CD4-positive, CD25-positive, alpha-beta regulatory T cell (primary cell): ENCODE data around the gene PMEL. TPM values are rescaled to one million over a fixed set of nuclear protein-coding genes. Genes with fewer than 3 reads are reported as not detected.
A peak's percentile ranks its signal among the peaks of the same experiment; 100 is the strongest.
"Not testable (repeated sequence)": the region's sequence is repeated elsewhere in the genome, so short reads cannot be mapped to it uniquely, and the experiment has no call there.

Experiments used
- ATAC-seq, 2 donors: fragments of 150-1000 bp; cut with Tn5 transposase; one replicate each; pipeline ENCODE4 v1.10.0; 2021; ENCODE audit warnings: low read depth in 2 of 2, moderate number of reproducible peaks in 2 of 2, moderate library complexity in 1 of 2
- DNase-seq, 3 donors: peaks; one replicate each; pipeline versions ENCODE4 v3.0.0 to v3.0.0-alpha.2; 2012 to 2022; ENCODE audit warnings: mixed read lengths in 1 of 3
- H3K27ac ChIP-seq: one replicate; pipeline ENCODE4 v1.7.0; 2013; ENCODE audit warnings: mild to moderate bottlenecking, low read length; ENCODE audit not compliant: insufficient read depth, poor library complexity, severe bottlenecking
- H3K27me3 ChIP-seq: one replicate; pipeline ENCODE4 v1.7.0; 2013; ENCODE audit warnings: low read length; ENCODE audit not compliant: control insufficient read depth, insufficient read depth
- H3K36me3 ChIP-seq: one replicate; pipeline ENCODE4 v1.7.0; 2013; ENCODE audit warnings: mild to moderate bottlenecking, low read length, moderate library complexity; ENCODE audit not compliant: control insufficient read depth, insufficient read depth
- H3K4me1 ChIP-seq: 2 replicates; pipeline ENCODE4 v1.7.0; 2013; ENCODE audit warnings: mild to moderate bottlenecking, low read length; ENCODE audit not compliant: insufficient read depth, control insufficient read depth, poor library complexity, severe bottlenecking
- H3K4me3 ChIP-seq: one replicate; pipeline ENCODE4 v1.7.0; 2013; ENCODE audit warnings: low read depth, mild to moderate bottlenecking, low read length, moderate library complexity
- H3K9me3 ChIP-seq, 2 experiments: 1 replicate in 1 of 2; 2 replicates in 1 of 2; pipeline ENCODE4 v1.7.0; 2013; ENCODE audit warnings: low read length in 2 of 2, mild to moderate bottlenecking in 1 of 2, moderate library complexity in 1 of 2; ENCODE audit not compliant: control insufficient read depth in 2 of 2
- H3K27ac Mint-ChIP-seq, 3 donors: one replicate each; pipeline ENCODE4 v1.8.0; 2020 to 2022; ENCODE audit warnings: mild to moderate bottlenecking in 3 of 3, mixed read lengths in 3 of 3, moderate library complexity in 2 of 3
- H3K27me3 Mint-ChIP-seq: one replicate; pipeline ENCODE4 v1.8.0; 2022; ENCODE audit warnings: mild to moderate bottlenecking, mixed read lengths
- H3K36me3 Mint-ChIP-seq: one replicate; pipeline ENCODE4 v1.8.0; 2020; ENCODE audit warnings: mixed read lengths
- H3K4me1 Mint-ChIP-seq, 4 donors: one replicate each; pipeline ENCODE4 v1.8.0; 2020 to 2022; ENCODE audit warnings: mixed read lengths in 4 of 4, mild to moderate bottlenecking in 1 of 4
- H3K4me3 Mint-ChIP-seq, 4 donors: one replicate each; pipeline ENCODE4 v1.8.0; 2020 to 2022; ENCODE audit warnings: mild to moderate bottlenecking in 4 of 4, mixed read lengths in 4 of 4, moderate library complexity in 3 of 4
- H3K9me3 Mint-ChIP-seq, 7 donors: one replicate each; pipeline ENCODE4 v1.8.0; 2020 to 2022; ENCODE audit warnings: mixed read lengths in 7 of 7, mild to moderate bottlenecking in 3 of 7, moderate library complexity in 2 of 7
- polyA plus RNA-seq, 4 donors: library from polyadenylated mRNA; unstranded; fragments of 300-500 nt; fragmentation: Illumina TruSeq; gene quantifications; one replicate each; pipeline ENCODE4 v1.2.3, GENCODE V29; 2021
- total RNA-seq: library from RNA; stranded (reverse); gene quantifications from one replicate; pipeline ENCODE4 v1.2.3, GENCODE V29; 2022

The PMEL gene
- total and polyA plus RNA-seq, 5 donors from 2014 or later, result 0.52 to 0.86 (median 0.63) TPM; not detected in 1

- H3K27me3 ChIP-seq, result no peaks in the 10 kb centered on the region
- Mint-ChIP-seq H3K27ac (no peak overlapping the region), H3K27me3 (no peaks in the 10 kb centered on the region), H3K4me1 (peaks cover 8 to 39% (median 23%) of the 10 kb centered on the region in 4 donors), H3K36me3 (peaks cover 34% of the 10 kb centered on the region), H3K4me3 (no peak overlapping the region), H3K9me3 (no peaks in the 10 kb centered on the region)
- H3K4me1 ChIP-seq, result no peaks in the 10 kb centered on the region
- H3K9me3 ChIP-seq, result no peaks in the 10 kb centered on the region
- H3K36me3 ChIP-seq, result peaks cover 46% of the 10 kb centered on the region
- H3K4me3 ChIP-seq, result no peak overlapping the region
- ATAC-seq, result no peak
- H3K27ac ChIP-seq, result no peak overlapping the region
- no peak for DNase-seq
Measured at GRCh38 chr12:55982319-55982936, 16.6 kb upstream of the PMEL start.

- H3K4me1 ChIP-seq, H3K27me3 Mint-ChIP-seq, DNase-seq, H3K4me3 ChIP-seq, ATAC-seq, H3K9me3 Mint-ChIP-seq, H3K9me3 ChIP-seq, H3K27ac Mint-ChIP-seq, H3K27me3 ChIP-seq, H3K27ac ChIP-seq: not testable (repeated sequence)
- H3K36me3 ChIP-seq, result peaks cover 44% of the 10 kb centered on the region
- peaks cover 34% of the 10 kb centered on the region for H3K36me3 Mint-ChIP-seq
- H3K4me3 Mint-ChIP-seq, result peak overlapping the region in 1 of 4 donors; percentile 56
- H3K4me1 Mint-ChIP-seq, result peaks cover 8 to 44% (median 26%) of the 10 kb centered on the region in 4 donors
Measured at GRCh38 chr12:55981882-55982281, 16.0 kb upstream of the PMEL start.

GRCh38 chr12:55979069-55979468 is 13.2 kb upstream of the PMEL start:
- Histone ChIP-seq H3K36me3 (peaks cover 35% of the 10 kb centered on the region), H3K4me1 (peaks cover 20% of the 10 kb centered on the region), H3K27ac (no peak overlapping the region), H3K4me3 (no peak overlapping the region), H3K27me3 (no peaks in the 10 kb centered on the region), H3K9me3 (no peaks in the 10 kb centered on the region)
- Mint-ChIP-seq H3K4me1 (peaks cover 12 to 53% (median 32%) of the 10 kb centered on the region in 4 donors), H3K27ac (peak overlapping the region in 2 of 3 donors; percentile 2 to 57), H3K27me3 (no peaks in the 10 kb centered on the region), H3K9me3 (no peaks in the 10 kb centered on the region), H3K4me3 (peak overlapping the region in 1 of 4 donors; percentile 68), H3K36me3 (peaks cover 25% of the 10 kb centered on the region)
- ATAC-seq, result no peak
- no peak for DNase-seq

- H3K27ac ChIP-seq, result no peak overlapping the region
- H3K36me3 ChIP-seq, result peaks cover 31% of the 10 kb centered on the region
- peaks cover 21% of the 10 kb centered on the region for H3K4me1 ChIP-seq
- H3K27me3 ChIP-seq, result no peaks in the 10 kb centered on the region
- no peaks in the 10 kb centered on the region for H3K9me3 ChIP-seq
- DNase-seq, result no peak
- no peak overlapping the region for H3K4me3 ChIP-seq
- no peak overlapping the region for H3K27ac Mint-ChIP-seq
- H3K36me3 Mint-ChIP-seq, result peaks cover 22% of the 10 kb centered on the region
- ATAC-seq, result no peak
- no peak overlapping the region for H3K4me3 Mint-ChIP-seq
- no peaks in the 10 kb centered on the region for H3K27me3 Mint-ChIP-seq
- no peaks in the 10 kb centered on the region for H3K9me3 Mint-ChIP-seq
- peaks cover 12 to 49% (median 32%) of the 10 kb centered on the region in 4 donors for H3K4me1 Mint-ChIP-seq
Measured at GRCh38 chr12:55978393-55978792, 12.6 kb upstream of the PMEL start.

- ATAC-seq (no peak), DNase-seq (peak in 2 of 3 donors; percentile 33 to 61)
- Mint-ChIP-seq H3K4me3 (no peak overlapping the region), H3K27me3 (no peaks in the 10 kb centered on the region), H3K4me1 (peaks cover 10 to 29% (median 26%) of the 10 kb centered on the region in 4 donors), H3K27ac (no peak overlapping the region), H3K9me3 (no peaks in the 10 kb centered on the region), H3K36me3 (peaks cover 12% of the 10 kb centered on the region)
- Histone ChIP-seq H3K27ac (peak overlapping the region; percentile 83), H3K36me3 (peaks cover 8% of the 10 kb centered on the region), H3K4me3 (peak overlapping the region; percentile 83), H3K9me3 (no peaks in the 10 kb centered on the region), H3K4me1 (peaks cover 31% of the 10 kb centered on the region), H3K27me3 (no peaks in the 10 kb centered on the region)
Measured at GRCh38 chr12:55974308-55974730, 8.5 kb upstream of the PMEL start.

GRCh38 chr12:55973599-55974307 is 7.9 kb upstream of the PMEL start, which contains the start of gene RAB5B:
Gene RAB5B (plus strand): TSS chr12:55974078. CDS start chr12:55986961, 12,883 bp downstream.
- H3K36me3 Mint-ChIP-seq, result peaks cover 7% of the 10 kb centered on the region
- H3K36me3 ChIP-seq, result peaks cover 5% of the 10 kb centered on the region
- peaks cover 31% of the 10 kb centered on the region for H3K4me1 ChIP-seq
- no peak within 1 kb of the TSS for H3K4me3 Mint-ChIP-seq
- H3K27ac ChIP-seq, result peak within 1 kb of the TSS; percentile 90
- H3K4me3 ChIP-seq, result peak within 1 kb of the TSS; percentile 87
- H3K27me3 Mint-ChIP-seq, result no peaks in the 10 kb centered on the region
- no peak within 1 kb of the TSS for H3K27ac Mint-ChIP-seq
- H3K9me3 ChIP-seq, result no peaks in the 10 kb centered on the region
- no peaks in the 10 kb centered on the region for H3K9me3 Mint-ChIP-seq
- ATAC-seq (peak; percentile 90 to 91), DNase-seq (peak; percentile 98 to 100 (median 99))
- H3K4me1 Mint-ChIP-seq, result peaks cover 5 to 24% (median 22%) of the 10 kb centered on the region in 4 donors
- no peaks in the 10 kb centered on the region for H3K27me3 ChIP-seq

GRCh38 chr12:55972911-55973598 is 7.2 kb upstream of the PMEL start:
- no peak for DNase-seq

More at GRCh38 chr12:55972911-55973598, 7.2 kb upstream of the PMEL start:
- Histone ChIP-seq H3K4me3 (peak overlapping the region; percentile 87), H3K27me3 (no peaks in the 10 kb centered on the region), H3K4me1 (peaks cover 31% of the 10 kb centered on the region), H3K9me3 (no peaks in the 10 kb centered on the region), H3K27ac (peak overlapping the region; percentile 90), H3K36me3 (peaks cover 5% of the 10 kb centered on the region)
- H3K27ac Mint-ChIP-seq, result no peak overlapping the region
- H3K4me3 Mint-ChIP-seq, result no peak overlapping the region
- H3K4me1 Mint-ChIP-seq, result peaks cover 11 to 27% (median 25%) of the 10 kb centered on the region in 4 donors
- peaks cover 7% of the 10 kb centered on the region for H3K36me3 Mint-ChIP-seq
- no peaks in the 10 kb centered on the region for H3K27me3 Mint-ChIP-seq
- no peaks in the 10 kb centered on the region for H3K9me3 Mint-ChIP-seq
- ATAC-seq, result no peak
